ENCODE measurements around the gene CYP19A1. TPM values are rescaled to one million over a fixed set of nuclear protein-coding genes. Genes with fewer than 3 reads are reported as not detected.
A peak's percentile ranks its signal among the peaks of the same experiment; 100 is the strongest.

The CYP19A1 gene
- total and polyA plus RNA-seq, 3 experiments from 2014 or later = not detected

- CTCF ChIA-PET = interaction anchor here (1.0 kb wide), 1 partner anchor 8 kb away, joined by 3 read pairs; no protein-coding TSS in a partner anchor
- Mint-ChIP-seq H3K27ac (no peak overlapping the region), H3K9me3 (no peaks in the 10 kb centered on the region), H3K27me3 (peaks cover 10 to 40% of the 10 kb centered on the region in 2 donors), H3K4me1 (no peaks in the 10 kb centered on the region), H3K36me3 (no peaks in the 10 kb centered on the region), H3K4me3 (no peak overlapping the region)
- H3K36me3 ChIP-seq (ENCODE audit: insufficient read depth, low read length) = no peaks in the 10 kb centered on the region
- POLR2A ChIA-PET = no interaction called here
- H3K27me3 ChIP-seq (ENCODE audit: insufficient read depth, low read length, poor library complexity, severe bottlenecking) = no peaks in the 10 kb centered on the region
- no peak overlapping the region for H3K4me3 ChIP-seq (ENCODE audit: low read length)
- H3K4me1 ChIP-seq (ENCODE audit: insufficient read depth, low read length) = no peaks in the 10 kb centered on the region
- no peak overlapping the region for H3K27ac ChIP-seq (ENCODE audit: low read depth, low read length)
- DNase-seq = no peak
- H3K9me3 ChIP-seq (ENCODE audit: low read length) = no peaks in the 10 kb centered on the region
Observed at GRCh38 chr15:51170882-51171633, 167.3 kb downstream of the CYP19A1 start.

- Histone ChIP-seq H3K36me3 (ENCODE audit: insufficient read depth, low read length) (no peaks in the 10 kb centered on the region), H3K4me3 (ENCODE audit: low read length) (no peak overlapping the region), H3K4me1 (ENCODE audit: insufficient read depth, low read length) (no peaks in the 10 kb centered on the region), H3K27ac (ENCODE audit: low read depth, low read length) (no peak overlapping the region), H3K27me3 (ENCODE audit: insufficient read depth, low read length, poor library complexity, severe bottlenecking) (no peaks in the 10 kb centered on the region), H3K9me3 (ENCODE audit: low read length) (no peaks in the 10 kb centered on the region)
- Mint-ChIP-seq H3K4me1 (no peaks in the 10 kb centered on the region), H3K4me3 (no peak overlapping the region), H3K36me3 (no peaks in the 10 kb centered on the region), H3K9me3 (no peaks in the 10 kb centered on the region), H3K27ac (no peak overlapping the region), H3K27me3 (peaks cover 12 to 51% of the 10 kb centered on the region in 2 donors)
- POLR2A ChIA-PET = no interaction called here
- CTCF ChIA-PET = no interaction called here
- DNase-seq = no peak
Observed at GRCh38 chr15:51168700-51169099, 169.7 kb downstream of the CYP19A1 start.

DNA sequence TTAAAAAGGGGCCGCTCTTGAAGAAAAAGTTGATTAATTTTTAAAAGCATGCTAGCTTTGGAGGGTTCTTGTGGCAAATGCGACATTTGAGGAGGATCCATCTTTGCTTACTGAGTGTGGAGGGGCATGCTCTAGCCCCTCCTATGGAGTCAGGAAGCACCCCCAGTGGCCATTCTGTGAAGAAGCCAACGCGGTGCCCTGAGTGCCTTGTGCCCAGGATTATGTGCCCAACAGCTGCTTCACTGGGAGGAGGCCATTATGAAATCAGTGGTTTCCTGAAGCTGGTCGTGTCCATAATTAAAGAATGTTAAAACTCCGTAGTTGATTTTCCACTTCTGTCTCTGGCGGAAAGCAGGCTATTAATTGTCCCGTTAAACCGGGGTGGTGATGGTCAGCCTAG, 174.6 kb downstream of the CYP19A1 start:
- Mint-ChIP-seq H3K36me3 (no peaks in the 10 kb centered on the region), H3K27me3 (peaks cover 11 to 27% of the 10 kb centered on the region in 2 donors), H3K9me3 (no peaks in the 10 kb centered on the region), H3K27ac (no peak overlapping the region), H3K4me1 (peaks cover 0 to 3% (median 0%) of the 10 kb centered on the region in 3 donors), H3K4me3 (peak overlapping the region in 1 of 7 donors; percentile 65)
- POLR2A ChIA-PET = no interaction called here
- Histone ChIP-seq H3K27me3 (ENCODE audit: insufficient read depth, low read length, poor library complexity, severe bottlenecking) (no peaks in the 10 kb centered on the region), H3K36me3 (ENCODE audit: insufficient read depth, low read length) (no peaks in the 10 kb centered on the region), H3K9me3 (ENCODE audit: low read length) (no peaks in the 10 kb centered on the region), H3K4me3 (ENCODE audit: low read length) (no peak overlapping the region), H3K4me1 (ENCODE audit: insufficient read depth, low read length) (no peaks in the 10 kb centered on the region), H3K27ac (ENCODE audit: low read depth, low read length) (no peak overlapping the region)
- CTCF ChIA-PET = interaction anchor here (1.1 to 2.5 kb wide), 5 partner anchors 7 to 44 kb away, joined by 3 to 12 read pairs (median 7); no protein-coding TSS in a partner anchor
- no peak for DNase-seq

DNA sequence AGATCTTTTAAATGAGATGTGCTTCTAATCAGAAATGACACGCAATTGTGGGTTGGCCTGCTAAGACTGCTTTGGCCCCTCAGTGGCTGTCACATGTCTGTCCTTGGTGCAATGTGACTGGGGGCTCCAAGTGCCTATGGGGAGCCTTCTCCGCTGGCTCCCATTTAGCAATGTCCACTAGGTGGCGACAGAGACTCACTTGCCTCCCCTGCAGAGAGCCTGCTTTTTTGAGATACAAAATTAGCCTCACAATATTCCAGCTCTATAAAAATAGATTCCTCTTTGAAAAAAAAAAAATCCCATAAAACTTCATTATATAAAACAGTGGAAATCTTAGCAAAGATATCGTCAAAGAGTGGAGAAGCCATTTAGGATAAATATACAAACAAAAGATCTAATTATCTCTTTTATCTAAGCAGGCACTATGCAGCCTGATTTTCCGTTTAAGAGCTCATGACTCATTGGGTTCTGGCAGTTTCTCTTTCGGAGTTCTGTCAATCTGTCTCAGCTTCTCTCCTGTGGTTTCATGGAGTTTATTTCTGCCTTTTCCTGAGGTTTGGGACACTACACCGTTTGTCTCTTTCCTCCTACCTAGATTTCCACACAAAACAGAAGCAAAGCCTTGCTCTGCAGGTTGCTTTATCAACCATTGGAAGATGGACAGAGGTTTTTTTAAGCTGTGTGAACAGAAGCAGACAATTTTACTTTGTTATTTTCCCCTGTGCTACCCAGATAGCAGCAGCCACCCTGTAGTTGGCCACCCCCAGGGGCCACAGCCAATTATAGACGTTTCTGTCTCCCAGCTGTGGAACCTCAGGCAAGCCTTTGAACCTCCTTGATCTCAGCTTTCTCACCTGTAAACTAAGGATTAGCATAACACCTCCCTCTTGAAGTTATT, 175.3 kb downstream of the CYP19A1 start:
- H3K9me3 Mint-ChIP-seq = no peaks in the 10 kb centered on the region
- no peaks in the 10 kb centered on the region for H3K36me3 ChIP-seq (ENCODE audit: insufficient read depth, low read length)
- no peak overlapping the region for H3K4me3 ChIP-seq (ENCODE audit: low read length)
- no peak overlapping the region for H3K27ac Mint-ChIP-seq
- H3K9me3 ChIP-seq (ENCODE audit: low read length) = no peaks in the 10 kb centered on the region
- H3K36me3 Mint-ChIP-seq = no peaks in the 10 kb centered on the region
- peaks cover 11 to 20% of the 10 kb centered on the region in 2 donors for H3K27me3 Mint-ChIP-seq
- peaks cover 0 to 3% (median 0%) of the 10 kb centered on the region in 3 donors for H3K4me1 Mint-ChIP-seq
- ChIA-PET CTCF (interaction anchor here (0.7 to 2.5 kb wide), 12 partner anchors 8 to 114 kb away, joined by 3 to 12 read pairs (median 4); no protein-coding TSS in a partner anchor), POLR2A (no interaction called here)
- H3K4me1 ChIP-seq (ENCODE audit: insufficient read depth, low read length) = no peaks in the 10 kb centered on the region
- no peaks in the 10 kb centered on the region for H3K27me3 ChIP-seq (ENCODE audit: insufficient read depth, low read length, poor library complexity, severe bottlenecking)
- peak; percentile 17 to 56 (median 19) for DNase-seq
- no peak overlapping the region for H3K27ac ChIP-seq (ENCODE audit: low read depth, low read length)
- H3K4me3 Mint-ChIP-seq = peak overlapping the region in 1 of 7 donors; percentile 7

DNA sequence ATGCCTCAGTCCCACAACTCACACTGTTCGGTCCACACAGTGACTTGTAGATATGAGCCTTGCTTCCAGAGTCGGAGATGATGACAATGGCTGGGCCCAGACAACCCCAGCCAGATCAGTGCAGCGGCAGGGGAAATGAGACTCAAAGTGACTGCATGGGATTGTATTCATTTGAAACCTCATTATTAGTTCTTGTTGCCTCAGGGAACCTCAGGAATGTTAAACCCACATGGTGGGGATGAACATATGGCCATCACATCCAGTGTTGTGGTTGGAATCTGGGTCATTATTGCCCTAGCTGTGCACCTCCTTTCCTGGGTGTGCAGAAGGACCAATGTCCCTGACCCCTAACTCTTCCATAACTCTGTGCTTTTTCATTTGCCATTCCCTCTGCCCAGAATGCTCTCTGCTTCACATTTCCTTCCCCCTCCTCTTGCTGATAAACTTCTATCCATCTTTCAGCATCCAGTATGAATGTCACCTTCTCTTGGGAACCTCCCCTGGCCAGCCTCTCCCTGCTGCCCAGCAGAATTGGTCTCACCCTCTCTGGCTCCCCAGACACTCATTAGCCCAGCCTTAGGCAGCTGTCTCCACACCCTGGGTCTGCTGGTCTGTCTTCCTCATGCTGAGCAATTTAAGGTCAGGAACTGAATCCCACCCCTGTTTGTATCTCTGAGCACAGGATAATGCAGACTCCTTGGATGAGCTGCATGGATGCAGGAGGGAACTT, 176.7 kb downstream of the CYP19A1 start:
- no peak overlapping the region for H3K4me3 Mint-ChIP-seq
- POLR2A ChIA-PET = no interaction called here
- no peaks in the 10 kb centered on the region for H3K27me3 ChIP-seq (ENCODE audit: insufficient read depth, low read length, poor library complexity, severe bottlenecking)

DNA sequence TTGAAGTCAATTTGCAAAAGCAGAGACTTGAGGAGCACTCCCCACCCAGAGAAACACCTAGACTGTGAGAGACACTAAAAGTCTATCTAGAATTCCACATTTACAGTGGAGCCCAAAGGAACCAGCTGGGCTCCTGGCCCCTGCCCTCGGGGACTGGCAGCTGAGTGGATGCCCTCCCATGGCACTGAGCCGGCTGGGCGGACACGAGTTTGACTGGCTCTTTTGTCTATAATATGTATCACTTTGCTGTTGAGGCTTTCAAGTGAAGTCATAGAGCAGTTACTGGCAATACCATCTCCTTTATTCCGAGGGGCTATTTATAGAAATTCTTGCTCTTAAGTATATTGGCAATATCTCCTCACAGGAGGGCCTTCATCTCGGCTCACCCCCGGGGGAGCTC, 177.9 kb downstream of the CYP19A1 start:
- Mint-ChIP-seq H3K36me3 (no peaks in the 10 kb centered on the region), H3K9me3 (no peaks in the 10 kb centered on the region), H3K27me3 (peaks cover 6 to 20% of the 10 kb centered on the region in 2 donors), H3K4me1 (peaks cover 0 to 3% (median 0%) of the 10 kb centered on the region in 3 donors), H3K27ac (no peak overlapping the region), H3K4me3 (no peak overlapping the region)
- DNase-seq = no peak
- H3K9me3 ChIP-seq (ENCODE audit: low read length) = no peaks in the 10 kb centered on the region
- H3K36me3 ChIP-seq (ENCODE audit: insufficient read depth, low read length) = no peaks in the 10 kb centered on the region
- no peaks in the 10 kb centered on the region for H3K27me3 ChIP-seq (ENCODE audit: insufficient read depth, low read length, poor library complexity, severe bottlenecking)
- H3K27ac ChIP-seq (ENCODE audit: low read depth, low read length) = no peak overlapping the region
- no peaks in the 10 kb centered on the region for H3K4me1 ChIP-seq (ENCODE audit: insufficient read depth, low read length)
- CTCF ChIA-PET = interaction anchor here (0.7 kb wide), 1 partner anchor 9 kb away, joined by 4 read pairs; no protein-coding TSS in a partner anchor
- no peak overlapping the region for H3K4me3 ChIP-seq (ENCODE audit: low read length)
- POLR2A ChIA-PET = no interaction called here

More for the DNA sequence above, 176.7 kb downstream of the CYP19A1 start:
- Mint-ChIP-seq H3K27me3 (peaks cover 6 to 13% of the 10 kb centered on the region in 2 donors), H3K4me1 (peaks cover 0 to 3% (median 0%) of the 10 kb centered on the region in 3 donors), H3K27ac (no peak overlapping the region), H3K9me3 (no peaks in the 10 kb centered on the region), H3K36me3 (no peaks in the 10 kb centered on the region)
- H3K9me3 ChIP-seq (ENCODE audit: low read length) = no peaks in the 10 kb centered on the region
- no peak for DNase-seq
- H3K27ac ChIP-seq (ENCODE audit: low read depth, low read length) = no peak overlapping the region
- no peaks in the 10 kb centered on the region for H3K4me1 ChIP-seq (ENCODE audit: insufficient read depth, low read length)
- CTCF ChIA-PET = interaction anchor here (1.7 to 2.5 kb wide), 3 partner anchors 9 to 21 kb away, joined by 7 to 12 read pairs (median 7); no protein-coding TSS in a partner anchor
- no peaks in the 10 kb centered on the region for H3K36me3 ChIP-seq (ENCODE audit: insufficient read depth, low read length)
- H3K4me3 ChIP-seq (ENCODE audit: low read length) = no peak overlapping the region

All from CD8-positive, alpha-beta memory T cell (primary cell).